ENCODE data around the gene AJAP1. TPM values are rescaled to one million over a fixed set of nuclear protein-coding genes. Genes with fewer than 3 reads are reported as not detected.

The AJAP1 gene
- polyA plus RNA-seq, 1 of the 3 experiments (the other 2 are of a cell fraction) = not detected

- Histone ChIP-seq H3K27ac (ENCODE audit: low read depth in 2 of 2, low read length in 1 of 2) (no peak overlapping the region), H4K20me1 (ENCODE audit: insufficient read depth) (no peaks in the 10 kb centered on the region), H3K36me3 (replicated peaks in 1 of 2; ENCODE audit: control insufficient read depth in 1 of 2, insufficient read depth in 2 of 2, low read length in 1 of 2) (no peaks in the 10 kb centered on the region), H3K4me1 (ENCODE audit: control insufficient read depth in 1 of 2, insufficient read depth in 2 of 2, low read depth in 1 of 2, low read length in 1 of 2) (peaks cover 0 to 6% of the 10 kb centered on the region in 2 experiments; a peak in 1 of 4 replicates), H3K4me3 (ENCODE audit: low read depth in 2 of 2, low read length in 1 of 2) (no peak overlapping the region), H3K9me3 (no peaks in the 10 kb centered on the region), H3K27me3 (ENCODE audit: insufficient read depth) (no peaks in the 10 kb centered on the region), H3F3A (replicated peaks; ENCODE audit: insufficient read depth) (no peaks in the 10 kb centered on the region), H3K79me2 (ENCODE audit: insufficient read depth) (no peaks in the 10 kb centered on the region), H2AFZ (ENCODE audit: low read depth) (no peak overlapping the region), H3K9me2 (no peaks in the 10 kb centered on the region), H3K9ac (no peak overlapping the region), H3K4me2 (no peak overlapping the region)
- no peak for DNase-seq
- ChIA-PET POLR2A (no interaction called here), CTCF (no interaction called here)
- TF ChIP-seq TCF12 (IDR thresholded peaks at IDR 0.05) (no peak), CHD2 (IDR thresholded peaks at IDR 0.05; ENCODE audit: low read length, partially characterized antibody) (no peak), MXI1 (IDR thresholded peaks at IDR 0.05; ENCODE audit: low read depth, low read length) (no peak), YY1 (IDR thresholded peaks at IDR 0.05; ENCODE audit: low read depth) (no peak), ZBTB33 (IDR thresholded peaks at IDR 0.05; ENCODE audit: borderline replicate concordance, low read depth) (no peak), PBX3 (IDR thresholded peaks at IDR 0.05) (no peak), RFX5 (IDR thresholded peaks at IDR 0.05; ENCODE audit: low read length) (no peak), RCOR1 (IDR thresholded peaks at IDR 0.05; ENCODE audit: low read length) (no peak), USF1 (IDR thresholded peaks at IDR 0.05; ENCODE audit: borderline replicate concordance, low read depth) (no peak), IRF3 (IDR thresholded peaks at IDR 0.05; ENCODE audit: low read depth, low read length) (no peak), USF2 (IDR thresholded peaks at IDR 0.05; ENCODE audit: borderline replicate concordance, low read depth, low read length) (no peak), FOXJ3 (CRISPR knock-in tag; IDR thresholded peaks at IDR 0.05) (no peak), CTCF (IDR thresholded peaks at IDR 0.05) (no peak), TEAD4 (IDR thresholded peaks at IDR 0.05; ENCODE audit: borderline replicate concordance, insufficient read depth) (no peak)
Observed at GRCh38 chr1:4716406-4716805, 62.0 kb downstream of the AJAP1 start.

All from SK-N-SH (cell line).